Measurements from ENCODE around the gene SHH.

SHH gene

DNA sequence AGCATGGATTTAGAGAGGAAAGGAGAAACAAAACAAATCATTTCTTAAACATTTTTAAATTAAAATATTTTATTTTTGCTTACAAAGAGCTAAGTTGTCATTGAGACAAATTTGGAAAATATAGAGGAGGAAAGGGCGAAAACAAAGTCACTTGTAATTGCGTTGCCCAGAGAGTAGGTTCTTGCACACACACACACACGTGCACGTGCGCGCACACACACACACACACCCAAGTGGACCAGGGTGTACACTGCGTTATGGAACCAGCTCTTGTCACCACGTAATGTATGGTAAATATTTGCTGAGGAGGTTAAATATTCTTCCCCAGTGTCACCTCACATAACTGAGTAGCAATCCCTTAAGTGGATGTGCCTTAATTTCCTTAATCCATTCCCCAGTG is 21.6 kb downstream of the SHH start:
- DNase-seq: no peak

- DNase-seq: no peak
These were observed 23.1 kb downstream of the SHH start for GRCh38 chr7:155789001-155789725.

- no peak for DNase-seq
These were observed 23.7 kb downstream of the SHH start for GRCh38 chr7:155788616-155789000.

GRCh38 chr7:155787171-155787851 is 25.0 kb downstream of the SHH start:
- no peak for DNase-seq

GRCh38 chr7:155786491-155786890 is 25.8 kb downstream of the SHH start:
- DNase-seq: no peak

GRCh38 chr7:155785536-155785935 is 26.7 kb downstream of the SHH start:
- no peak for DNase-seq

DNA sequence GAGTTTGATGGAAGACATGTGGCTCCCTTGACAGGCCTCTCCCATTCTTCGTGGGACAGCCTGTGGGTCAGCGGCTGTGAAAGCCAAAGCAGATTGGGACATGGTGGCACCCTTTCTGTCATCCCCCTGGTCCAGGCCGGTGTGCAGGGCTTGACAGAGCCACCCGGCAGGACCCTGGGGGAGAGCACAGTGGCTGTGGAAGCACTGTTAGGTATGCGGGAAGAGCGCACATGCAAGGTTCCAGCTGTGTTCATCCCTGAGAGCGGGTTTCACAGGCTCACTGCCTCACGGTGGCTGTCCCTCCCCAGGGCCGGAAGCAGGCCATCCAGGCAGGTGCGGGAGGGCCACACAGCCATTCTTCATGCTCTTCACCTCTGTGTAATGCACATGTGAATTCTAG is 29.8 kb downstream of the SHH start:
- DNase-seq: no peak

GRCh38 chr7:155781433-155781832 is 30.8 kb downstream of the SHH start:
- DNase-seq: no peak

GRCh38 chr7:155780884-155781283 is 31.4 kb downstream of the SHH start:
- no peak for DNase-seq

DNA sequence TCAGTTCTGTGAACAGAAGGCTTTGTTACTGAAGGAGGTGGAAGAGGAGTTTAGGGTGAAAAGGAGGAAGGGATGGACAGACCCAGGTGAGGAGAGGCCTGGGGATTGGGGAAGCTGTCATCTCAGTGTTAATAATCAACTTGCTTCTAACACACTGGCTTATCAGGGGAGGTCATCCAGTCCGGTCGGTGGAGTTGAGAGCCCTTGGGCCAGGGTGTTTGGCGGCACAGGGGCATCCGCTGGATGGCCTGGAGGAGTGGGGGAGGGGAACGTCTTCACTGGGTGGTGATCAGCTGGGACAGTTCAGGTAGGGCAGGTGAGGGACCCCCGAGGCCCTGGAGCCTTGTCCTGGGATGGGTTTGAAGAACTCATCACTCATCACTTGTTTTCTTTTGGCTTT is 33.9 kb downstream of the SHH start:
- no peak for DNase-seq

GRCh38 chr7:155776606-155777005 is 35.7 kb downstream of the SHH start:
- DNase-seq: no peak

DNA sequence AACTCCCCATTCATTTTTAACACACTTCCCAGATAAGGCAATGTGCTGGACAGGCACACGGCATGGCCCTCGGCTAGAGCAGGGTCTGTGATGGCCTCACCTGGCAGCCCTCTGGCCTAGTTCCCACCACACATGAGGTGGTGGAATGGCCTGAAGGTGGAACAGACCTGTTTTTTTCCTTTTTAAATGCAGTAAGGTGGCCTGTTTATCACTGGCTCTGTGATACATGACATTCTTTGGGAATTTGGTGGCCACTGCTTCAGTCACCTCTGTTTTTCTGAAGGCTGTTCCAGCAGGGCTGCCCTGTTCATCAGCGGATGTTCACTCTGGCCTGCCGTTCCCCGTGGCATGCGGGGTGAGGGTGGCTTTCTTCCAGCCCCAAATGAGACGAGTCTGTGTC is 36.6 kb downstream of the SHH start:
- DNase-seq: no peak

- DNase-seq: no peak
These were observed 37.3 kb downstream of the SHH start for GRCh38 chr7:155774947-155775346.

DNA sequence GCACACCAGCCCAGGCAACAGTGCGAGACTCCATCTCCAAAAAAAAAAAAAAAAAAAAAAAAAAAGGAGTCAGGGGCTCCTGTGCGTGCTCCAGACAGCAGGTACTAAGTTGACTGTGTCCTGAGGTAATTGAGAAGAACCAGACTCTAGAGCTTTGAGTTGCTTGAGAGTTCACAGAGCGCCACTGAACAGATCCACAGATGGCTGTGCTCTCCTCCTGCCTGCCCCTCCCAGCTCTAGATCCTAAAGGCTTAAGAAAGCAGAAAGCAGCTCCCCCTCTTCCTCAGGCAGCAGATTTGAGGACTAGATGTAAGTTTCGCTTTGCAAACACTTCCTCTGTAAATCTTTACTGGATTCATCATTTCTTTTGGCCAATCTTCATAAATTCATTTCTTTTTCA is 38.7 kb downstream of the SHH start:
- no peak for DNase-seq

DNA sequence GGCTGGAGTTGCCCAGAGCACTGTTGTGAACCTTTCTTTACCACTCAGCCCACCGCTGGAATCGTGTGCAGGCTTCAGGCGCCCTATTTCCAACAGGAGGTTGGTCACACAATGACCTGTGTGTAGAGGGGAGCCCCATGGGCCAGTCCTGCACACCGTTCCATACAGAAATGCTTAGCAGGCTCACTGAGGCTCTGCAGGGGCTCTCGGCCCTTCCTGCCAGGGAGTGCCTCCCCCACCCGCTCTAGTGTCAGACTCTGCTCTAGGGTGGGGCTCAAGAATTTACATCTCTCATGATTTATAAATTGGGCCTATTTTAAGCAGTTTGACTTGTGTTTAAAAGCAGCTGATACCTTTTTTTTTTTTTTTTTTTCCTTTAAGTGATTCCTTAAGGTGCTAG is 42.0 kb downstream of the SHH start:
- DNase-seq: no peak

DNA sequence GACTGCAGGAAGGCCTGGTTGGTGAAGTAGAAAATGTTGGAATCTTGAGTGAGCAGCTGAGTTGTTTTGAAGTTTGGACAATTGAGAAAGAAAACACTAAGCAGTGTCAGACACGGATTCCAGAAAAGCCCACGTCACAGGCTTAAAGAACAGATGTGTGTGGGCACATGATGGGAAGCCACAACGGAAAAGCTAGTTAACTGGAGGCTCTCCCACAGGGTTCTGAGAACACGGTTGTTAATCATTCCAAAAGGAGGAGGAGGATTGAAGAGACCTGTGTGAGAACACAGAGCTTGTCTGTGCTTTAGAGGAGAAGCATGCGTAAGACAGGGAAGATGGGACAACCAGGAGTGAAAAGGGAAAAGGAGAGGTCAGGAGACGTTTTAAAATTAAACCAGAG is 42.6 kb downstream of the SHH start:
- DNase-seq: no peak

DNA sequence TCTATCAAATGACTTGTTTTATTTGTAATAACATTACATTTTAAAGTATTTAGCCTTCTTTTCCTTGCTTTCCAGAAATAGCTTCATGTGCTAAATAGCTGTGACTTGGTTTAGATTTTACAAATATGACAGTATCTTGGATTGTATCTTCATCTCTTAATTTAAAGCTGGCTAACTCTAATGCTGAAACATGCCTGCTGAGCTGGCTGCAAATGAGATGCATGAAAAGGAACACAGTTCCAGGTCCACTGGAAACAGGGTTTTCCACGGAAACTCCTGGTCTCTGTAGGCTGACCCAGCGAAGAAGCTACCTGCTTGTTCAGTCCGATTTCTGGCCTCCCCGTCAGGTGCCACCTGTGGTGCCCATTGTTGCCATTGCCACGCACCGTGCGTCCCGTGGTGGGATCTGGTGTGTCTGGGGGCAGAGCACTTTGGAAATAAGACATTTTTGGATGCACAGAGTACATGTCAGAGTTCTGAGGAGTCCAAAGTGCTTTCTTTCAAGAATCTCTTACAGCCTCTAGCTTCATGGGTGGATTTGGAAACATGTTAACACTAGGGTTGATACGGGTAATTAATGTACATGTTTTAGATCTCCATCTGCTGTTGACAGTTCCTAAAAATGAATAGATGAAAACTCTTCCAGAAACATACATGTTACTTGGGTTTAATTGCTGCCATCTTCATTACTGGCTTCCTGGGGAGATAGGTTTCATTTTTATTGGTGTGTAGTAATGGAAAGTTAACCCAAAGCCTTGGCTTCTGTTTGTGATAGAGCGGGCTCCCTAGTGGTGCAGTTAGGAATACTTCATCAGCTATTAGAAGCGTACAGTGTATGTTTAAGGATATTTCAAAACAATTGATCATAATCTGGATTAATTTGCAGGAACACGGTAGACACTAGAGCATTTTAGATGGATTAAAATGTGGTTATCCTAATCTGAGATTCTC is 45.0 kb downstream of the SHH start:
- DNase-seq: no peak

- DNase-seq: no peak
These were observed 45.9 kb downstream of the SHH start for GRCh38 chr7:155766386-155766785.

DNA sequence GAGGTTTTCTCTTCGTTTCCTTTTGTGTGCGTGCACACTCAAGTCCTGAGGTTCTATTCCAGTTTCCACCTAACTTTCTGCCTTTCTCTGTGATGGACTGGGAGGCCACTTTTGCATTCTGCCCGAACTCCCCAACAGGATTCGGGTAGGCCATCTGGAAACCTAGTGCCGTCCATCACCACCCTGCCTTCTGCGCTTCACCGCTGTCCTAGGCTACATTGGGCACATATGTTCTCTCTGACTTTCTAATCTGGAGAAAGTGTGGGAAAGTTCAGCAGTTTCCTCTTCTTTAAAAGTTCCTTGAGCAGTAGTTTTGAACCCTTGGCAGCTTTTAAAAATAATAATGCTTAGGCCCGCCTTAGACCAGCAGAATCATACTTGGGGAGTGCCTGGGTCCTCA is 46.8 kb downstream of the SHH start:
- DNase-seq: no peak

- peak in 5 of 6 experiments; percentile 14 to 67 (median 59) for DNase-seq
These were observed 47.8 kb downstream of the SHH start for GRCh38 chr7:155764438-155764793.

- DNase-seq: peak; percentile 12 to 67 (median 46)
These were observed 48.4 kb downstream of the SHH start for GRCh38 chr7:155763691-155764437.

DNA sequence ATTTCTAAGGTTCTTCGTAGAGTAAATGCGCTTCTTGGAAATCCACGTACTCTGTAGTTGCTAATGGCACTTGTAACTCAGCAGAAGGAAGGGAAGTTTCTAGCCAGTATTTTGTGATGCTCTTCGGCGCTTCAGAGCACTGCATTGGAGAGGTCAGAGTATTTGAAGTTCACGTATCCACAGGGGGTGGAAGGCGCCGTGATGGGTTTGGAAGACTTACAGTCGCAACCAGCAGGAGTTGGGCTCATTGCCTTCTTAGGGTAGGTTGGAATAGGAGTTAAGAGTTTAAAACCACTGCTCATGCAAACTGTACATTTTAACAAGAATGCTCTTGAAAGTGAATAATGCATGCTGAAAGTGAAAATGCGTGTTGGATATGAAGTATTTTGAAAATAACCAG is 49.1 kb downstream of the SHH start:
- DNase-seq: no peak

DNA sequence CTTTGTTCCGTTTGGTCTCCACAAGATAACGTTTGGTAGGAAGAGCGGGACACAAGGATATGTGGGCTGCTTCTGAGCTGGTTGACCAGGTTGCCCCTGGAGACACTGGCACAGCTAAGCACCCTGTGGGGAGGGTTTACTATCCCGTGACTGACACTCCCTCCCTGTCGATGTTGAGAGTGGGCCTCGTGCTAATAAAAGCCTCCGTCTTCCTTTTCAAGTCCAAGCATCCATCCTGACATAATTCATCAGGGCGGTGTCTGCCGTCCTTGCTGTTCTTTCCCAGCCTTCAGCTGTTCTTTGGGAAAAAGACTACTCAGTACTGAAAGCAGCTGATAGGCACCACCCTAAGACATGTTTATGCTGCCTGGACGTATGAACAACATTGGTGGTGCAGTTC is 49.6 kb downstream of the SHH start:
- no peak for DNase-seq
